Measurements from ENCODE around the gene HSPA1L. TPM values are rescaled to one million over a fixed set of nuclear protein-coding genes. Genes with fewer than 3 reads are reported as not detected.
"Not testable (repeated sequence)": the region's sequence is repeated elsewhere in the genome, so short reads cannot be mapped to it uniquely, and the experiment has no call there.

HSPA1L gene
- total RNA-seq, 4 donors from 2014 or later: 1.3 to 2.3 (median 1.8) TPM

DNA sequence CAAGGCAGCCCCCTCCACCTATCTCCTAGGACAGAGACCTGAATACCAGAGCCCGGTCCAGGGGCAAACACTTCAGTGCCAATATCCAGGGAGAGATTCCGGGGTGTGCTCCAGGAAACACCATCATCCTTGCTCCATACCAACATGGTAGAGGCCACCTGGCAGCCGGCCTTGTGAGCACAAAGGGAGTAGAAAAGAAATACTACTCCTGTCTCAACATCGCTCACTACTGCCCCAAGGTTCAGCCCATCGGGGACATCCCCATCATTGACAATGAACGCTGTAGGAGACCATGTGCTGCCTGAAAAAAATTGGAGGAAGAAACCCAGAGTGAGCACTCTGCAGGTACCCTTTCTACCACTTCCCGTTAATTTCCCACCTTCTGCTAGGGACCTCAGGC is 46.1 kb upstream of the HSPA1L start:
- H3K4me3 ChIP-seq (ENCODE audit: low read depth, poor library complexity, severe bottlenecking): no peak overlapping the region
- no peak for TF ChIP-seq POLR2A (IDR thresholded peaks at IDR 0.05)
- TF ChIP-seq, protein P1, sequence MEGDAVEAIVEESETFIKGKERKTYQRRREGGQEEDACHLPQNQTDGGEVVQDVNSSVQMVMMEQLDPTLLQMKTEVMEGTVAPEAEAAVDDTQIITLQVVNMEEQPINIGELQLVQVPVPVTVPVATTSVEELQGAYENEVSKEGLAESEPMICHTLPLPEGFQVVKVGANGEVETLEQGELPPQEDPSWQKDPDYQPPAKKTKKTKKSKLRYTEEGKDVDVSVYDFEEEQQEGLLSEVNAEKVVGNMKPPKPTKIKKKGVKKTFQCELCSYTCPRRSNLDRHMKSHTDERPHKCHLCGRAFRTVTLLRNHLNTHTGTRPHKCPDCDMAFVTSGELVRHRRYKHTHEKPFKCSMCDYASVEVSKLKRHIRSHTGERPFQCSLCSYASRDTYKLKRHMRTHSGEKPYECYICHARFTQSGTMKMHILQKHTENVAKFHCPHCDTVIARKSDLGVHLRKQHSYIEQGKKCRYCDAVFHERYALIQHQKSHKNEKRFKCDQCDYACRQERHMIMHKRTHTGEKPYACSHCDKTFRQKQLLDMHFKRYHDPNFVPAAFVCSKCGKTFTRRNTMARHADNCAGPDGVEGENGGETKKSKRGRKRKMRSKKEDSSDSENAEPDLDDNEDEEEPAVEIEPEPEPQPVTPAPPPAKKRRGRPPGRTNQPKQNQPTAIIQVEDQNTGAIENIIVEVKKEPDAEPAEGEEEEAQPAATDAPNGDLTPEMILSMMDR (IDR thresholded peaks at IDR 0.05): no peak
- no peak for DNase-seq (ENCODE audit: low spot score in 2 of 2)
- intact Hi-C loops (cut with DNase I; ENCODE audit: low total_unique reads): no loop called here
- WGBS, 2 donors: 93 to 94% methylated on average over 7 of the region's 7 CpGs

DNA sequence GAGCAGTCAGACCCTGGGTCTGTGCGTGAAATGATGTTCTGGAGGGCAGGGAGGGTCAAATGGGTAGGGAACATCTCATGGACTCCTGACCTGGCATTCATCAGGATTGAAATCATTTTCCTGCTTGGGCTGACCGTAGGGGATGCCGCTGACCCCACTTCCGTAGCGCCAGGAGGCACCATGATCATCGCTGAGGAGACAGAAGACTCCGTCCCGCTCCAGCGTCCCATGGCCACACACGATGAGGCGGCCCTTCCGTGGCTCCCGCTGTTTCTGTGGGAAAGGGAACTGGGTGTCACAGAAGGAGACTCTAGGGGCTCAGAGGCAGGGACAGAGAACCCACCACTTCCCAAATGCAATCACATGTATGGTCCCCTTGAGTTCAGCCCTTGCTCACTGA is 45.3 kb upstream of the HSPA1L start:
- TF ChIP-seq POLR2A (IDR thresholded peaks at IDR 0.05): no peak
- TF ChIP-seq, protein P1 (IDR thresholded peaks at IDR 0.05): no peak
- intact Hi-C loops (cut with DNase I; ENCODE audit: low total_unique reads): no loop called here
- no peak overlapping the region for H3K4me3 ChIP-seq (ENCODE audit: low read depth, poor library complexity, severe bottlenecking)
- DNase-seq (ENCODE audit: low spot score in 2 of 2): no peak
- 95% methylated on average over 12 to 13 of the region's 13 CpGs for WGBS, 2 donors

DNA sequence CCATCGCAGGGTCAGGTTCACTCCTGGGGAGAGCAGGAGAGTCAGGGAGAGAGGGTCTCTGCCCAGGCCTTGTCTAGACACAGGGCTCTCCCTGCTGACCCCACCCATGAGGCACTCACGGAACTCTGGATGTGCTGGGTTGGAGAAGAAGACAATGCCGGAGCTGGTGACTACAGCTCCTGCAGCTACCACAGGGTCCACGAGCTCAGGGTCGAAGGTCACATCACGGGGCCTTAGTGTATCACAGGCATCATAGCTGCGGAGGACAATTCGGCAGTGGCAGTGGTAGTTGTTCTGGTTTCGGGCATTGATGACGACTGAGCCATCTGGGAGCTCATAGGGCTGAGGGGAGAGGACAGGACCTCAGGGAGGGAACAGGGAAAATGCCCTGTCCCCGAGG is 44.8 kb upstream of the HSPA1L start:
- no peak overlapping the region for H3K4me3 ChIP-seq (ENCODE audit: low read depth, poor library complexity, severe bottlenecking)
- intact Hi-C loops (cut with DNase I; ENCODE audit: low total_unique reads): no loop called here
- WGBS, 2 donors: 90 to 94% methylated on average over 5 to 11 of the region's 11 CpGs
- TF ChIP-seq POLR2A (IDR thresholded peaks at IDR 0.05): no peak
- TF ChIP-seq, protein P1 (IDR thresholded peaks at IDR 0.05): no peak
- DNase-seq (ENCODE audit: low spot score in 2 of 2): no peak

DNA sequence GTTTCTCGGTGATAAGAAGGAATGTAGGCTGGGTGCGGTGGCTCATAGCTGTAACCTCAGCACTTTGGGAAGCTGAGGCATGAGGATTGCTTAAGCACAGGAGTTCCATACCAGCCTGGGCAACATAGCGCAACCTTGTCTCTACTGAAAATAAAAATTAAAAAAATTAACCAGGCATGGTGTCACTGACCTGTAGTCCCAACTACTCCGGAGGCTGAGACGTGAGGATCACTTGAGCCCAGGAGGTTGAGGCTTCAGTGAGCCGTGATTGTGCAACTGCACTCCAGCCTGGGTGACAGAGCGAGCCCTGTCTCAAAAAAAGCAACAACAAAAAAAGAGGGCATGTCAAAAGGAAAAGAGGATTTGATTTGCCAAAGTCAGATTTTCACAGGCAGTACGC is 43.6 kb upstream of the HSPA1L start:
- no peak overlapping the region for H3K4me3 ChIP-seq (ENCODE audit: low read depth, poor library complexity, severe bottlenecking)
- WGBS, 2 donors: 88 to 90% methylated on average over 8 of the region's 8 CpGs
- no peak for DNase-seq (ENCODE audit: low spot score in 2 of 2)
- intact Hi-C loops (cut with DNase I; ENCODE audit: low total_unique reads): no loop called here
- TF ChIP-seq, protein P1 (IDR thresholded peaks at IDR 0.05): no peak
- TF ChIP-seq POLR2A (IDR thresholded peaks at IDR 0.05): no peak

DNA sequence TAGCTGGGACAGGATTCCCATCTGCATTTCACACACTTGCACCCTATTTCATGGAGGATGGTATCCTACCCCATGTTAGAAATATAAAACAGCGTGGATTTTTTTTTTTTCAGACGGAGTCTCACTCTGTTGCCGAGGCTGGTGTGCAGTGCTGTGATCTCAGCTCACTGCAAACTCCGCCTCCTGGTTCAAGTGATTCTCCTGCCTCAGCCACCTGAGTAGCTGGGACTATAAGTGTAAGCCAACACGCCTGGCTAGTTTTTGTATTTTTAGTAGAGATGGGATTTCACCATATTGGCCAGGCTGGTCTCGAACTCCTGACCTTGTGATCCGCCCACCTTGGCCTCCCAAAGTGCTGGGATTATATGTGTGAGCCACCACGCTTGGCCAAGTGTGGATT is 42.7 kb upstream of the HSPA1L start:
- intact Hi-C loops (cut with DNase I; ENCODE audit: low total_unique reads); DNase-seq (ENCODE audit: low spot score in 2 of 2); H3K4me3 ChIP-seq (ENCODE audit: low read depth, poor library complexity, severe bottlenecking): not testable (repeated sequence)
- 90 to 92% methylated on average over 8 of the region's 8 CpGs for WGBS, 2 donors

DNA sequence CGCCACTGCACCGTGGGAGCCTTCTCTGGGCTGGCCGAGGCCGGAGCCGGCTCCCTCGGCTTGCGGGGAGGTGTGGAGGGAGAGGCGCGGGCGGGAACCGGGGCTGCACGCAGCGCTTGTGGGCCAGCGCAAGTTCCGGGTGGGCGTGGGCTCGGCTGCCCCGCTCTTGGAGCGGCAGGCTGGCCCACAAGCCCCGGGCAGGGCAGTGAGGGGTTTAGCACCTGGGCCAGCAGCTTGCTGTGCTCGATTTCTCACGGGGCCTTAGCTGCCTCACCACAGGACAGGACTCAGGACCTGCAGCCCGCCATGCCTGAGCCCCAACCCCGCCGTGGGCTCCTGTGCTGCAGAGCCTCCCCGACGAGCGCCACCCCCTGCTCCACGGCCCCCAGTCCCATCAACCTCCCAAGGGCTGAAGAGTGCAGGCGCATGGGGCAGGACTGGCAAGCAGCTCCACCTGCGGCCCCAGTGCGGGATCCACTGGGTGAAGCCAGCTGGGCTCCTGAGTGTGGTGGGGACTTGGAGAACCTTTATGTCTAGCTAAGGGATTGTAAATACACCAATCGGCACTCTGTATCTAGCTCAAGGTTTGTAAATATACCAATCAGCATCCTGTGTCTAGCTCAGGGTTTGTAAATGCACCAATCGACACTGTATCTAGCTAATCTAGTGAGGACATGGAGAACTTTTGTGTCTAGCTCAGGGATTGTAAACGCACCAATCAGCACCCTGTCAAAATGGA is 37.1 kb upstream of the HSPA1L start:
- intact Hi-C loops (cut with DNase I; ENCODE audit: low total_unique reads); H3K4me3 ChIP-seq (ENCODE audit: low read depth, poor library complexity, severe bottlenecking); DNase-seq (ENCODE audit: low spot score in 2 of 2): not testable (repeated sequence)
- 88 to 90% methylated on average over 16 to 29 of the region's 35 CpGs for WGBS, 2 donors

DNA sequence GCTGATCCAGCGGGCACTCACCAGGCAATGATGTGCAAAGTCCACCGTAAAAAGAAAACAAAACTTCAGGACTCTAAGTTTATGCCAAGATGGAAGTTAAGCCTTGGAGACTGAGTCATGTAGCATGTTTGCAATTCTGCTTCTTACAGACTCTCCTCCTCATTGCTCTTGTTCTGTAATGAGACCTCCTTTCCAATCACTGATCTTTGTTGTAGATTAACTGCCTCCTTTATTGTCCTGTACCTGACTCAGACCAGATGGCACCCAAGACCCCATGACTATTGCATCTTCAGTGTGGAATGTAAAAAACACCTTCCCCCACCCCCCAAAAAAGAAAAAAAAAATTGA is 36.4 kb upstream of the HSPA1L start:
- WGBS, 2 donors: 71 to 75% methylated on average over 2 of the region's 2 CpGs
- no peak overlapping the region for H3K4me3 ChIP-seq (ENCODE audit: low read depth, poor library complexity, severe bottlenecking)
- DNase-seq (ENCODE audit: low spot score in 2 of 2): no peak
- intact Hi-C loops (cut with DNase I; ENCODE audit: low total_unique reads): no loop called here
- no peak for TF ChIP-seq POLR2A (IDR thresholded peaks at IDR 0.05)
- TF ChIP-seq, protein P1 (IDR thresholded peaks at IDR 0.05): no peak

Measured in lower leg skin (tissue), 4 donors.